ENCODE results near the gene CBX1. TPM values are rescaled to one million over a fixed set of nuclear protein-coding genes. Genes with fewer than 3 reads are reported as not detected.

The CBX1 gene
- total and polyA plus RNA-seq, 2 of the 8 experiments (the other 6 are each of a cell fraction or from before 2014, with no cell fraction given): 38.7 to 173 TPM

DNA sequence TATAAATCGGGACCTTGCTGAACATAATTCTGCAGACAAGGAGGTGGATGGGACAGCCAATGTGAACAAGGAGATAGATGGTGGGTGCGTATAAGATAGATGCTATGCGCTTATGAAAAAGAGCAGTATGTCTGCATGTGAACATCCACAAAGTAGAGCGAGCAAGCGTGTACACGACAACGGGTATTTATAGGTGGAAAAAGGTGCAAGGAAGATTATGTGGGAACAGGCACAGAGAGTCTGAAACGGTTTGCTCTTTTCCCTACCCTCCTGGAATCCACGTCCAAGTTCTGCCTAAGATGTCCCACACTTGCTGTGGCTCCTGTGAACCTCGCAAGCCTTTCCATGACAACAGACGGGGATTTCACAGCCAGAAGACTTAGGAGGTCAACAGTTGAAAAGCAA lies 49.3 kb upstream of the CBX1 start (continued):
- TF ChIP-seq TBP (IDR thresholded peaks at IDR 0.05; ENCODE audit: low read depth, low read length): no peak
- TF ChIP-seq TCF12 (IDR thresholded peaks at IDR 0.05; ENCODE audit: low read depth, low read length): no peak
- no peak for TF ChIP-seq SUZ12 (IDR thresholded peaks at IDR 0.05; ENCODE audit: low read length)
